Endothelial cell of umbilical vein (primary cell): ENCODE data around the gene FTO. TPM values are rescaled to one million over a fixed set of nuclear protein-coding genes. Genes with fewer than 3 reads are reported as not detected.

Source experiments
- BruUV-seq: library from RNA; stranded (reverse); fragments of 400-500 nt; replicated peaks from 2 replicates; lab custom pipeline; 2021; lab: Mats Ljungman, UMichigan
- CTCF ChIA-PET: fragments of 300-600, 350-600 bp; sonication (Branson Sonifier 250); formaldehyde crosslinking; loops from one replicate; lab custom pipeline; 2021; ENCODE audit warnings: antibody characterized with exemption, inconsistent platforms; lab: Charles Lee
- POLR2A ChIA-PET: fragments of 300-600, 350-600 bp; sonication (Branson Sonifier 250); formaldehyde crosslinking; loops from one replicate; lab custom pipeline; 2021; ENCODE audit warnings: antibody characterized with exemption, inconsistent platforms; lab: Charles Lee
- DNase-seq: peaks from one replicate; pipeline ENCODE4 v3.0.0-alpha.2; 2011; ENCODE audit warnings: low read depth, low spot score
- FAIRE-seq: peaks from 2 replicates; lab custom pipeline; 2011; peaks lifted over from hg19 to GRCh38; lab: Jason Lieb, UNC
- H2AFZ ChIP-seq: 2 replicates; pipeline ENCODE4 v1.6.0; 2012; ENCODE audit warnings: low read depth, low read length, control low read depth, inconsistent platforms
- H3K27ac ChIP-seq: 2 replicates; pipeline ENCODE4 v1.5.1; 2011; ENCODE audit warnings: low read depth, mild to moderate bottlenecking, control low read depth, low read length, moderate library complexity; ENCODE audit not compliant: insufficient read depth
- H3K27me3 ChIP-seq, 2 experiments: 2 replicates each; pipeline versions ENCODE4 v1.6.0 to v1.6.1; 2011; ENCODE audit warnings: low read length in 2 of 2, mixed read lengths in 1 of 2; ENCODE audit not compliant: control insufficient read depth in 2 of 2, insufficient read depth in 2 of 2
- H3K36me3 ChIP-seq, 2 experiments: 2 replicates in 1 of 2; 3 replicates in 1 of 2; pipeline ENCODE4 v1.5.1; 2011; ENCODE audit warnings: low read length in 2 of 2, mild to moderate bottlenecking in 1 of 2, moderate library complexity in 1 of 2; ENCODE audit not compliant: control insufficient read depth in 2 of 2, insufficient read depth in 2 of 2; ENCODE audit errors: extremely low read depth in 1 of 2
- H3K4me1 ChIP-seq: 3 replicates; pipeline ENCODE4 v1.5.1; 2011; ENCODE audit warnings: mild to moderate bottlenecking, low read length; ENCODE audit not compliant: control insufficient read depth, insufficient read depth; ENCODE audit errors: extremely low read depth
- H3K4me2 ChIP-seq: 2 replicates; pipeline ENCODE4 v1.6.1; 2011; ENCODE audit warnings: low read length, control low read depth, mixed read lengths; ENCODE audit not compliant: insufficient read depth
- H3K4me3 ChIP-seq, 3 experiments: fragments of 200-600 bp in 1 of 3; sonication (generic), shearing (Covaris generic) in 1 of 3; replicated peaks in 1 of 3; 2 replicates each; pipeline ENCODE4 v1.5.1; 2011 to 2016; ENCODE audit warnings: control low read depth in 3 of 3, low read length in 3 of 3, mild to moderate bottlenecking in 2 of 3, inconsistent platforms in 1 of 3, low read depth in 1 of 3, moderate library complexity in 1 of 3; ENCODE audit not compliant: insufficient read depth in 1 of 3
- H3K79me2 ChIP-seq: 2 replicates; pipeline ENCODE4 v1.6.0; 2012; ENCODE audit warnings: low read length, inconsistent platforms; ENCODE audit not compliant: control insufficient read depth, insufficient read depth
- H3K9ac ChIP-seq: replicated peaks from 2 replicates; pipeline ENCODE3; 2011; ENCODE audit warnings: low read length, control low read depth; ENCODE audit not compliant: insufficient read depth; ENCODE audit errors: extremely low read depth
- H3K9me1 ChIP-seq: replicated peaks from 3 replicates; pipeline ENCODE4 v1.6.0; 2011; ENCODE audit warnings: mild to moderate bottlenecking, low read length; ENCODE audit not compliant: control insufficient read depth, insufficient read depth; ENCODE audit errors: extremely low read depth
- H3K9me3 ChIP-seq: replicated peaks from 2 replicates; pipeline ENCODE4 v1.5.1; 2012; ENCODE audit warnings: low read length, inconsistent platforms; ENCODE audit not compliant: control insufficient read depth, insufficient read depth
- H4K20me1 ChIP-seq: replicated peaks from 2 replicates; pipeline ENCODE3; 2011; ENCODE audit warnings: mild to moderate bottlenecking, low read length; ENCODE audit not compliant: control insufficient read depth, insufficient read depth; ENCODE audit errors: extremely low read depth
- EZH2 ChIP-seq: IDR thresholded peaks from 2 replicates; pipeline ENCODE4 v1.6.1; 2012; ENCODE audit warnings: borderline replicate concordance, low read depth, mild to moderate bottlenecking, moderate library complexity, low read length, inconsistent platforms; ENCODE audit not compliant: severe bottlenecking
- FOS ChIP-seq: IDR thresholded peaks from 2 replicates; pipeline ENCODE4 v1.6.1; 2011; ENCODE audit warnings: mild to moderate bottlenecking, low read length, moderate library complexity, borderline replicate concordance; ENCODE audit not compliant: insufficient read depth
- GATA2 ChIP-seq: IDR thresholded peaks from 2 replicates; pipeline ENCODE4 v1.7.0; 2011; ENCODE audit warnings: low read depth, mild to moderate bottlenecking, moderate library complexity, mixed read lengths, low read length; ENCODE audit not compliant: insufficient read length, insufficient read depth
- MAX ChIP-seq: IDR thresholded peaks from 2 replicates; pipeline ENCODE4 v1.6.1; 2011; ENCODE audit not compliant: insufficient read depth, insufficient read length
- MYC ChIP-seq: IDR thresholded peaks from one replicate; pipeline ENCODE4 v1.6.1; 2011; ENCODE audit warnings: mild to moderate bottlenecking, low read depth, low read length
- POLR2A ChIP-seq: IDR thresholded peaks from 2 replicates; pipeline ENCODE4 v1.6.1; 2012; ENCODE audit warnings: low read depth, mild to moderate bottlenecking, control low read depth, low read length
- POLR2AphosphoS5 ChIP-seq: IDR thresholded peaks from 2 replicates; pipeline ENCODE4 v1.6.1; 2012; ENCODE audit warnings: low read depth, mild to moderate bottlenecking, control low read depth, low read length, moderate library complexity; ENCODE audit not compliant: insufficient read depth
- dilution Hi-C: fragments of 300-500 bp; cut with MboI; formaldehyde crosslinking; loops from one replicate; pipeline ENCODE4 v1.15.0; 2019; ENCODE audit warnings: low sequenced_read_pairs; ENCODE audit not compliant: extremely low pct_ligation_motif_present
- intact Hi-C: fragments of 100-400 bp; cut with micrococcal nuclease; formaldehyde crosslinking; loops from one replicate; pipeline ENCODE4 v1.10.0; 2022
- polyA plus RNA-seq, 4 experiments: library from polyadenylated mRNA; depleted of rRNA in 3 of 4; stranded (reverse) in 3 of 4; unstranded in 1 of 4; fragments of >200 nt; gene quantifications; 2 replicates each; pipeline versions ENCODE4 v1.2.1 to v1.2.3, GENCODE V29; 2011 to 2012; ENCODE audit warnings: missing spikeins in 1 of 4
- total RNA-seq: library from RNA; stranded (reverse); gene quantifications from 2 replicates; pipeline ENCODE4 v1.2.3, GENCODE V29; 2021
- TF ChIP-seq, protein P1 (sequence below), 2 donors: IDR thresholded peaks; 1 replicate in 1 of 2; 2 replicates in 1 of 2; pipeline ENCODE4 v1.5.1; 2011; ENCODE audit warnings: low read length in 2 of 2, mild to moderate bottlenecking in 2 of 2, moderate library complexity in 2 of 2, control low read depth in 1 of 2, inconsistent platforms in 1 of 2, low read depth in 1 of 2; ENCODE audit not compliant: insufficient read depth in 1 of 2; ENCODE audit errors: extremely low read depth in 1 of 2

FTO gene
- total and polyA plus RNA-seq, 2 donors (not counting 3 experiments of a cell fraction or from before 2014, with no cell fraction given), result 48.6 to 87.1 TPM

GRCh38 chr16:54112451-54113206 is 408.7 kb downstream of the FTO start:
- no peak for FAIRE-seq

More at GRCh38 chr16:54112451-54113206, 408.7 kb downstream of the FTO start:
- peaks cover 0 to 4% of the 10 kb centered on the region in 2 experiments for H3K36me3 ChIP-seq
- no peak overlapping the region for H3K4me2 ChIP-seq
- no peaks in the 10 kb centered on the region for H3K9me1 ChIP-seq
- DNase-seq, result no peak
- no TSS peak for BruUV-seq
- no peak overlapping the region for H2AFZ ChIP-seq
- CTCF ChIA-PET, result no interaction called here
- H3K27me3 ChIP-seq, result no peaks in the 10 kb centered on the region
- POLR2A ChIA-PET, result interaction anchor here (0.7 kb wide), 1 partner anchor 266 kb away, joined by 3 read pairs; no protein-coding TSS in a partner anchor
- H3K4me1 ChIP-seq, result no peaks in the 10 kb centered on the region
- intact Hi-C loops, result no loop called here
- no peaks in the 10 kb centered on the region for H3K9me3 ChIP-seq
- H4K20me1 ChIP-seq, result no peaks in the 10 kb centered on the region
- no peaks in the 10 kb centered on the region for H3K79me2 ChIP-seq
- H3K9ac ChIP-seq, result no peak overlapping the region
- no peak overlapping the region for H3K4me3 ChIP-seq
- dilution Hi-C loops, result no loop called here
- no peak overlapping the region for H3K27ac ChIP-seq
- no peak for TF ChIP-seq POLR2AphosphoS5
- no peak for TF ChIP-seq MYC
- TF ChIP-seq EZH2, result no peak
- TF ChIP-seq, protein P1, sequence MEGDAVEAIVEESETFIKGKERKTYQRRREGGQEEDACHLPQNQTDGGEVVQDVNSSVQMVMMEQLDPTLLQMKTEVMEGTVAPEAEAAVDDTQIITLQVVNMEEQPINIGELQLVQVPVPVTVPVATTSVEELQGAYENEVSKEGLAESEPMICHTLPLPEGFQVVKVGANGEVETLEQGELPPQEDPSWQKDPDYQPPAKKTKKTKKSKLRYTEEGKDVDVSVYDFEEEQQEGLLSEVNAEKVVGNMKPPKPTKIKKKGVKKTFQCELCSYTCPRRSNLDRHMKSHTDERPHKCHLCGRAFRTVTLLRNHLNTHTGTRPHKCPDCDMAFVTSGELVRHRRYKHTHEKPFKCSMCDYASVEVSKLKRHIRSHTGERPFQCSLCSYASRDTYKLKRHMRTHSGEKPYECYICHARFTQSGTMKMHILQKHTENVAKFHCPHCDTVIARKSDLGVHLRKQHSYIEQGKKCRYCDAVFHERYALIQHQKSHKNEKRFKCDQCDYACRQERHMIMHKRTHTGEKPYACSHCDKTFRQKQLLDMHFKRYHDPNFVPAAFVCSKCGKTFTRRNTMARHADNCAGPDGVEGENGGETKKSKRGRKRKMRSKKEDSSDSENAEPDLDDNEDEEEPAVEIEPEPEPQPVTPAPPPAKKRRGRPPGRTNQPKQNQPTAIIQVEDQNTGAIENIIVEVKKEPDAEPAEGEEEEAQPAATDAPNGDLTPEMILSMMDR (IDR thresholded peaks at IDR 0.05; ENCODE audit: extremely low read depth in 1 of 2, insufficient read depth in 1 of 2, low read depth in 1 of 2, low read length in 2 of 2), result no peak
- TF ChIP-seq FOS, result no peak
- TF ChIP-seq POLR2A, result no peak
- no peak for TF ChIP-seq GATA2
- TF ChIP-seq MAX, result no peak
